Left colon (tissue), 2 donors: ENCODE data around the gene PEPD. TPM values are rescaled to one million over a fixed set of nuclear protein-coding genes. Genes with fewer than 3 reads are reported as not detected.

Experiments used
- ATAC-seq: fragments of 200-7000 bp; cut with Tn5 transposase; one replicate; pipeline ENCODE4 v1.9.1; 2020; ENCODE audit warnings: mild to moderate bottlenecking, moderate library complexity
- DNase-seq, 2 donors: peaks; one replicate each; pipeline ENCODE4 v3.0.0-alpha.2; 2020
- intact Hi-C, 2 donors: fragments of 100-400 bp; cut with DNase I in 1 of 2; cut with micrococcal nuclease in 1 of 2; formaldehyde crosslinking; loops; one replicate each; pipeline versions ENCODE4 v1.11.2 to v1.14.0; 2022; cut with DNase I, micrococcal nuclease
- total RNA-seq, 2 donors: library from RNA; stranded (reverse); fragmentation: NEBNext Ultra II Directional; extraction: Animal tissue kit (Norgen Biotek cat#: 25700); gene quantifications; one replicate each; pipeline ENCODE4 v1.2.1, GENCODE V29; 2021
- donor health status: DM: no; HTN: no; CAD: no.
- donor health status: DM: yes; HTN: yes; CAD: no.

The PEPD gene
- total RNA-seq, 2 donors from 2014 or later, result 35.7 to 86.1 TPM

DNA sequence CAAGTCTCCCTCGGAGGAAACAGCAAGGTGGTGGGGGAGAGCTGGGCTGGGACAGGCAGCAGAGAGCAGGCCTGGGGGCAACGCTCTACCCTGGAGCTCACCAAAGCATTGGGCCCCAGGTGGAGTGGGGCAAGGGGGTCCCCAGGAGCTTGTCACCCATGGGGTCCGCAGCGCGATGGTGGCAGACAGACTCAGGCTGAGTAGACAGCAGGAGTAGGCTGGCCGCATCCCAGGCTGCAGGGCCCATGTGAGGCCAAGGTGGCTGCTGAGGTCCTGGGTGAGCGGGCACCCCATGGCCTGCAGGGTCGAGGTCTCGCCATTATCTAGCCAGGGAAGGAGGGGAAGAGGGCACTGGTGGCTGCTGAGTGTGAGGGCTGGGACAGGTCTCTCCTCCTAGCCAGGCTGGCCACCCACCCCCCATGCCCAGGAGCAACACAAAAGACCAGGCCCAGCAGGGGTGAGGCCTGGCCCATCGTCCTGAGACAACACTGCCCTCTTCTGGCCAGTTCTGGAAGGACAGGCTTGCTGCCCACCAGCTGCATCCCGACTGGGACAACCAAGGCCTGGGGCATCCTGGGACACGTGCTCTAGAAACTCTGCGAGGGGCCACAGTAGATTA is 115.0 kb downstream of the PEPD start:
- intact Hi-C loops, result loop anchor here in 1 of 2 donors (5.0 kb wide), 1 partner anchor 164 kb away; no protein-coding TSS in a partner anchor
- DNase-seq, result peak in 1 of 2 donors; percentile 82
- peak; percentile 60 for ATAC-seq

DNA sequence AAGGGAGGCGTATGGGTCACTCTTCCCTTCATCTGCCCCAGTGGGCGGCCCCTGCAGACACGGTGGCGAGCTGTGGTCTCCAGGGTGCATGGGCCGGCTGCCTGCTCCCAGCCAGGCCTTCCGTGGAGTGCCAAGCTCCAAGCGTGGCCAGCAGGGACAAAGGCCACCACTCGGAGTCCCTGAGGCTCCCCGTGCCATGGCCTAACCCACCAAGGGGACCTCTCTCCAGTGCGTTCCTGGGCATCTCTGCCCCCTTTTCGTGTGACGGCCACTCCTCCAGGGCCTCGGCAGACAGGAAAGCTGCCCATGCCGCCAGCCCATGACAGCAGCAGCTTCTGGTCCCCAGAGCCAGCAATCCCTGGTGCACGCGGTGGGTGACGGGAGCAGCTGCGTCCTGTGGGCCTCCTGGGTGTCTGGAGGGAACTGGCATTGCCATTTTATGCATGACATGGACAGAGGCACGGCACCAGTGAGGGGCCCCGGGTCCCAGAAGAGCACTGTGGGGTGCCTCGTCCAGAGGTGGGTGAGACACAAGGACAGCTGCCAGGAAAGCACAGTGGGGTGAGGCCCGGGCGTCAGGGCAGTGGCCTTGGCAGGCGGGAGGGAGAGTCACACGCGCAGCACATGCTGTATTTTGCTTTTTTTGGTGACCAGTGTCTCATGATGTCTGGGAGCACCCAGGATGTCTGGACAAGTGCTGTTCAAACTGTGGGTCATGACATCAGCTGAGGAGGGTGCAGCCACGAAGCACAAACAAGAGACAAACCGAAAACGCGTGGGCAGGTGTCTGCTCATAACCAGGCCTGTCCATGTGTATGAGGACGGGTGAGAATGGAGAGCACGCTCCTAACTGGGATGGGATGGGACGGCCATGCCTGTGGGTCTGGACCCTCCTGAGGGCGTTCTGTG is 115.8 kb downstream of the PEPD start:
- intact Hi-C loops, result loop anchor here in 1 of 2 donors (5.0 kb wide), 1 partner anchor 164 kb away; no protein-coding TSS in a partner anchor
- ATAC-seq (no peak), DNase-seq (no peak)

DNA sequence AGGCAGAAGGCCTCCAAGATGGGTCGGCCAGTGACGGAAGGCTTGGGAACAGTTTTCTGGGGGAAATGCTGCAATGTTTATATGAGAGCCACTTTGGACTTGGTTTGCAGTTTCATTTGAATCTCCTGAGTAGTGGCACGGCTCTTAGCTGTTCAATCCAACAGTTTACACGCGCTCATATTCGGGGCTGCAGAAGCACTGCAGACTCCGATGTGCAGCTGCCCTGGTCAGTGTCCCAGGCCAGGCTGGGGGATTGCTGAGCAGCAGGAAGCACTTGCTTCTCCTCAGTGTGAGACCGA is 116.4 kb downstream of the PEPD start:
- intact Hi-C loops, result loop anchor here in 1 of 2 donors (5.0 kb wide), 1 partner anchor 163 kb away; no protein-coding TSS in a partner anchor
- ATAC-seq, result no peak

DNA sequence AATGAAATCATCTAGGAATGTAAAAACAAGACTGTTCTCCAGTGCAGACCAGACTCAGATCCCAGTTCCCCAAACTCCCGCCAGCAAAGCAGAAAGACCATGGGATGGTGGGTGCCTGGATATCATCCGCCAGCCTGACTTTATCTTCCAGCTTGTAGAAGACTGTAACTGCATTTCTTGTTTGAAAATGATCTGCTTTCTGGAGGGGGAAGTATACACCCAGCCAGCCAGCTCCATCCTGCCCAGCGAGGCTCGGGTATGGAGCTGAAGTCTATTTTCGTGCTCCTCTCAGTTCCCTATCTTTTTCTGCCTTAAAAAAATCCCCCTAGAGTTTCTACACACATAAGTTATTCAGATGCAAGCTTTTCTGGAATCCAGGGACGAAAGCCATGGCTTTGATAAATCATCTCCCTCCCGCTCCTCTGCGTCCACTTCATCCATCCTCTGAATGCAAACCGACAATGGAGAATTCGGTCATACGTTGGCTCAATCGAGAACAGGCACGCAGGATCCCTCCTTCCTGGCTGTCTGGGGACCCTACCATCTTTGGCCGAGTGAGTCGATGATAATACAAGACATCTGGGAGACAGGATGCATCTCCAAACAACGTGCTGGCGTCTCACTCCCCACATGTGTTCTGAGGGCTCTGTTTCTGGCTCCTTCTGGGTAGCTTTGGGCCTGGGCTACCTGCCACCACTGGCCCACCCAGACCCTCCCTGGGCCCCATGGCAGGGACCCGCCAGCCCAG is 116.9 kb downstream of the PEPD start:
- intact Hi-C loops, result loop anchor here in 1 of 2 donors (5.0 kb wide), 1 partner anchor 162 kb away; no protein-coding TSS in a partner anchor
- no peak for ATAC-seq
- DNase-seq, result peak in 1 of 2 donors; percentile 23

More for the DNA sequence above, 116.4 kb downstream of the PEPD start:
- DNase-seq, result peak in 1 of 2 donors; percentile 22

DNA sequence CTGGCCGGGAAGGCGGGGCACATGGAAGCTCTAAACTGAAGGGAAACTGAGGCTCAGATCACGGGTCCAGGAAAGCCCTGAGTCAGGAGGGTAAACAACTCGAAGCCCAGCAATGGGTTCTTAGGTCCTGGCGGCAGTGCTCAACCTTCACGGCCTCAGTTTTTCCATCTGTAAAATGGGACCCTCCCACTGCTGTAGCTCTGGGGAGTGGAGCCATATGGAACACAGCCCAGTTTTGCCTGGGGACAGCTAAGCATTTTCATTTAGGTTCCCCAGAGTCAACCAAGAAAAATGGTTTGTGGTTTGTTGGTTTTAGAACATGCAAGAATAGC is 117.7 kb downstream of the PEPD start:
- DNase-seq (no peak), ATAC-seq (no peak)
- intact Hi-C loops, result no loop called here

DNA sequence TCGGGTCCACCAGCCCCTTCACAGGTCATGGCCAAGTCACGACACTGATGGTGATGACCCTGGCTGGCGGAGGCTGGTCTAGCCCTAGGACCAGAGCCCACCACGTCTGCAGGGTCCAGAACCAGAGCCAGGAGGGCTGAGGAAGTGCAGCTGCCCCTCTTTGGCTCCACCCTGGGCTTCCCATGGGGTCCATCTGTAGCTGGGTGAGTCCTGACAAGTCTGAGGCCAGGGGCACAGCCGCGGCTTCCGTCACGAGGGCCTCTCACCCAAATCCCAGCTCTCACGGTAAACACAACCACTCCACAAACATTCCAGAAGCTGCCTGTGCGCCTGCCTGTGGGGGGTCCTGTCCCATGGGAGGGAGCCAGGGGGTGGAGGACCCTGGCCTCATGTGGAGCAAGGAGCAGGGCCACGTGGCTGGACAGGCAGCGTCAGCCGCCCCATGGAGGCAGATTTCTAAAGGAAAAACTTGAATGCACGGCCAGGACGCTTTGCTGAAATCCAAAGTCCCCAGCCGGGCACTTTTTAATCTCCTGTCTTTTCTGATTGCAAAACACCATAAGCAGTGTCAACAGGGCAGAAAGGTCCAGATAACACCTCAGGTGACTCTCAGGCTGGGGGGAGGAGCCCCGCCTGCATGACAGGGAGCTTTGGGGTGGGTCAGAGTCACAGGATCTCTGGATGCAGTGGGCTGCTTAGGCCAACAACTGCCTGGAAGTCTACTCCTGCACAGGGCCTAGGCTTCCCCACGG is 118.2 kb downstream of the PEPD start:
- ATAC-seq (peak; percentile 64), DNase-seq (peak in 1 of 2 donors; percentile 69)
- intact Hi-C loops, result no loop called here

DNA sequence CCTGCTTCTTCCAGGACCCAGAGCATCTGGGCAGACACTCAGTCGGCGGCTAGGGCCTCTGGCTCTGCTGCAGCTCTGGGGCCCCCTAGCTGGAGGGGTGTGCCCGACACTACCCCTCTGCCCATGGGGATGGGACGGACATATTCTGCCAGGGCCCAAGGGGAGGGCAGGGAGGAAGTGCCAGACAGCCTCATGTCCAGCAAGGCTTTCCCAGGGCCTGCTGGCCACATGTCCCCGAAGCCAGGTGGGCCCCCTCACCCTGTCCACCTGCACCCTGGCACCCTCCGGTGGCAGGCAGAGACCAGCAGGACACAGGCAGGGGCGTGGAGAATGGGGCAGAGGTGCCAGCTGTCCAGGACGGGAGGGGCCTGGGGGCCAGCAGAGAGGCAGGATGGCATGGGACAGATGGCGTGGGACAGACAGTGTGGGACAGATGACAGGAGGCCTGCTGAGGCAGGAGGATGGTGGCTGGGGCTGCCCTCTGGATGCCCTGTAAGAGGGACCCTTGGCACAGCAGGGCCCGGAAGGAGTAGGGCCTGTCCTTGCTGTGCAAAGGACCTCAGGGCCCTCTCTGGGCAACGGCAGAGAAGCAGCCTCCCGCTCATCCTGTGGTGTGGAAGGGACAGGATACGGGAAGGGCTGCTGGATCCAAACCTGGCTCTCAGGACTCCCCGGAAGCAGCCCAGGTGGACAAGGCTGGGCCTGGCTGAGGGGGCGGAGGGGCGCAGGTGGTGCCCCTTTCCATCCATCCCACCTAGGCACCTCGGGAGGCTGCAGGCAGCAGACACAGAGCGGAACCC is 119.0 kb downstream of the PEPD start:
- DNase-seq, result peak in 1 of 2 donors; percentile 43

DNA sequence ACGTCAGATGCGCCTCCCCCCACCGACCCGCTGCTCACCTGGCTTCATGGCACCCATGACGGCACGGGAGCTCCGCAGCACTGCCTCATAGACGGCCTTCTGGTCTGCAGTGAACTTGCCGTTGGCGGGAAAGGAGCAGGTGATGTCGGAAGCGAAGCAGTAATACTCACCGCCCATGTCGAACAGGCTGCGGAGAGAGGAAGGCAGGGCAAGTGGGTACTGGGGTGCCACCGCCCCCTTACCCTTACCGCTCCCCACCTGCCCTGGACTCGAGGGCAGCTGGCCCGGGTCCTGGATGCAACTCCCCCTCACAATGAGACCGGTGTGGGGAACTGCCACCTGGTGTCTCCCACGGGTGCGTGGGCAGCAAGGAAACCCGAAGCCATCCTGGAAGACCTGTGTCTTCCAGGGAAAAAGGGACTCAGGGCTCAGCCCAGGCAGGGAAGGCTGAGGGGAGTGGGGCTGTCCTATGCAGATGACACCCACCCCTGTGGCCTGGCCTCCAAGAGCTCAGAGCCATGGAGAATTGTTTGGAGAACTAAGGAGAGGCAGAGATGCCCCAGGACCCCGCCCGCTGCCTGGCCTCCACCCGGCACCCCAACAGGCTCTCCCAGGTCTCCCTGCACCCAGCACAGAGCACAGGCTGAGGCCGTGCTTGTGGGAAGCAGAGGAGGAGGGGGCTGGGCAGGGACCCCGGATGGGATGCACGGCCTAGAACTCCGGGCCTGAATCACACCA is 119.7 kb downstream of the PEPD start:
- no peak for ATAC-seq
- intact Hi-C loops, result no loop called here
- peak in 1 of 2 donors; percentile 19 for DNase-seq

More for the DNA sequence above, 119.0 kb downstream of the PEPD start:
- peak; percentile 59 for ATAC-seq
- intact Hi-C loops, result no loop called here

DNA sequence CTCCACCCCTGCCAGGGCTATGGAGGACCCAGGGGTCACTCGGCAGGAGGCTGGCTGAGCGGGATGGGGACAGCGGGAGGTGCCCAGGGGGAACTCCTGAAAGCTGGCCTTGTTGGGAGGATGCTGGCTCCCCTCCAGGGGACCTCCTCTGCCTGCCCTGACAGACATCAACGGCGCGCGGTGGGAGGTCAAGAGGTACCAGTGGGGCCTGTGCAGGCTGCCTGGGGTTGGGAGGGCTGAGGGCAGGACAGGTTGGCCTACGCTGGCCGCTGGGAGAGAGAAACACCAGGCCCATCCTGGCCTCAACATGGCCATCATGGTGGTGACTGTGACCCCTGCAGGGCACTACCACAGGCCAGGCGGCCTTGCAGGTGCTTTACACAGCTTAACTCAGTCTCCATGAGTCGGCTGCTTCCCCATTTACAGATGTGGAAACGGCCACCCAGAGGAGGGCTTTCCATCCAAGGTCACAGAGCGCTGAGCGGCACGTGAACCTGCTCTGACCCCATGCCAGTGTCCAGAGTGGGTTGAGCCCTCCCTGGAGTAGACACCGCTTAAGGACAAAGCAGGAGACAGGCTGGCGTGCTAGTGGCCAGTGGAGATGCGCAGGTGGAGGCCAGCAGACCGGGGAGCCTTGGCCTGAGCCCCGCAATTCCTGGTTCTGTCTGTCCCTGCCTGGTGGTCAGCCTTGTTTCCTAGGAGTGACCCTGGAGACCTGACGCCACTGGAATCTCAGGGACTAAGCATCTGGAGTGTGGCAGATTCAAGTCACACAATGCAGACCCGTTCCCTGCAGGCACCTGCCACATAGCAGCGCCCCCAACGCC is 120.5 kb downstream of the PEPD start:
- ATAC-seq (no peak), DNase-seq (peak in 1 of 2 donors; percentile 22)
- intact Hi-C loops, result no loop called here

DNA sequence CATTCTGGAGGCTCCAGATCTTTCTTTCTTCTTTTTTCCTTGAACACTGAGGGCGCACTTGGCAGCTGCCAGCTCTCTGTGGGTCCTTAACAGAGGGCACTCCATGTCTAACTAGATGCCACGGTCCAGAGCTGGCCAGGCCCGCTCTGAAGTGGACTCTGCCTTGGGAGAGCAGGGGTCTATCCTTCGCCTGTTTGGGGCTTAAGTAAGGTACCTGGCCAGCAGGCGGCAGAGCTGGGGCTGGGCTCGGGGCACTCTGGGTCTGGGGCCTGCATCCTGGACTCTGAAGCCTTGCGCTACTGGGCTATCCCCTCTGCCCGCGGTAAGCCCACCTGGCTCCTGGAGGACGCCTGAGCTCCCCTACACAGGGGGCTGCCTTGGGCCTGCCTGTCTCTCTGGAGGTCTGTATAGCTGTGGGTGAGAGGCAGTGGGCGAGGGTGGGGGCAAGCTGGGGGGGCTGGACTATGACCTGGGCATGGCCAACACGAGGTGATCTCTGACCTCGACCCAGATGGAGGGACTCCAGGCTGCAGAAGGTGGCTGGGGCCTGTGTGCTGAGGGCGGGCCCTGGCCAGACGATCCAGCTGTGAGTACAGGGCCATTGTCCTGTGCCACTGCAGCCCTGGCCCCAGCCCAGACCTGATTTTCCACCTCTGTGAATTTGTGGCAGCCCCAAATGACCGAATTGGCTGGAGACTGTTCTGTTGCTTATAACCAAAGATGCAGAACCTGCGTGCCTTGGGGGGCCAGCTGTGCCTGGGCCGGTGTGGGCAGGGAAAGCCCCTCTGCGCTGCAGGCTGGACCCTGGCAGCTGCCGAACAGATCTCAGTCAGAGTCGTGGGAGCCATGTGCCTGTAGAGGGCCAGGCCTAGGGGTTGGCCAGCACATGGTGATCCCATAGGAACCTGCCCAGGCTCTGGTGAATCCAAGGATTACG is 121.6 kb downstream of the PEPD start:
- intact Hi-C loops, result no loop called here
- peak in 1 of 2 donors; percentile 18 for DNase-seq
- no peak for ATAC-seq

DNA sequence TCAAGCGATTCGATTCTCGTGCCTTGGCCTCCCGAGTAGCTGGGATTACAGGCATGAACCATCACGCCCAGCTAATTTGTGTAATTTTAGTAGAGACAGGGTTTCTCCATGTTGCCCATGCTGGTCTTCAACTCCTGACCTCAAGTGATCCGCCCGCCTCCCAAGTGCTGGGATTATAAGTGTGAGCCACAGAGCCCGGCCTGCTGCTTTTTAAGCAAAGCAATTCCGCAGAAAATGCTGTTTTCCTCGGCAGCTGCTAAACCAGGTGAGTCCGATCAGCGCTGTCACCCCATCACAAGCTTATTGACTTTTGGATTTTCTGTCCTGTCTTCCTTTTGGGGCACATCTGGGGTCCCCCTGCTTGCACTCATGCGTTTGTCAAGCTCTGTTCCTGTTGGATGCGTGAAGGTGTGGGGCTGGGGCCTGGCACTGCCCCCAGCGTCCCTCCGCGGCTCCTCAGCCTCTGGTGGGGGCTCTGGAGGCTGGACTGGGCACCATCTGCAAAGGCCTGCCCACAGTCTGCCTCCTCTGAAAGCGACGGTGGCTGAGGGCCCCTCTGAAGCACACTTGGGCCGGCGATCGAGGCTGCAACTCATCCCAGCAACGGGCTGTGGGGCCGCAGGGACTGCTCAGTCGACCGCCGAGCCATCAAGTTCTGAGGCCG is 122.4 kb downstream of the PEPD start:
- DNase-seq, result peak in 1 of 2 donors; percentile 14
- ATAC-seq, result no peak
- intact Hi-C loops, result no loop called here

DNA sequence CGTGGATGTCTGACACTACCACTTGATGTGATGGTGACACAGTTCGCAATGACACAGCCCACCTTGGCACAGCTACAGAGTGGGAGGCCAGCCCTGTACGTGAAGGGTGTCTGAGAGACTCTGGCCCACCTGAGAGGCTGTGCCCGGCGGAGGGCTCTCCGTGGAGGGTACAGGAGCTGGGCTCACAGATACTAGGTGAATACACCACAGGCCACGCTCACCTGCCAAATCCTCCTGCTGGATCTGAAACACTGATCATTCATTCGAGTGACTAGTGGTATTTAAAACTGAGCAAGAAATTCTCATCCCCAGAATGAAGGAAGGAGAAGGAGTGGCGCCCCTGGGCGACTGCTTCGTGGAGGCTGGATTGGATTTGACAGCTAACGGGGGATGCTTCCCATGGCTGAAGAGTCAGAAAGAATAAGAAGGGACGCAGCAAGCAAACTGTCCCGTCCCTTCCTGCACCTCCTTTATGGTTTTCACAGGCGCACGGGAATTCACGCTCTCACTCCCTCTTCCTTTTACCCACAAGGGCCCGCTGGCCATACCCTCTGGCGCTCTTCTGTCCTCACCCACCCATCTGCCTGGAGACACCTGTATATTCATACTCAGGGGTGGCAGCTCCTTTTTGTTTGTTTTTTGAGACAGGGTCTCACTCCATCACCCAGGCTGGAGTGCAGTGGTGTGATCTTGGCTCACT is 123.1 kb downstream of the PEPD start:
- DNase-seq (no peak), ATAC-seq (no peak)
- intact Hi-C loops, result no loop called here

DNA sequence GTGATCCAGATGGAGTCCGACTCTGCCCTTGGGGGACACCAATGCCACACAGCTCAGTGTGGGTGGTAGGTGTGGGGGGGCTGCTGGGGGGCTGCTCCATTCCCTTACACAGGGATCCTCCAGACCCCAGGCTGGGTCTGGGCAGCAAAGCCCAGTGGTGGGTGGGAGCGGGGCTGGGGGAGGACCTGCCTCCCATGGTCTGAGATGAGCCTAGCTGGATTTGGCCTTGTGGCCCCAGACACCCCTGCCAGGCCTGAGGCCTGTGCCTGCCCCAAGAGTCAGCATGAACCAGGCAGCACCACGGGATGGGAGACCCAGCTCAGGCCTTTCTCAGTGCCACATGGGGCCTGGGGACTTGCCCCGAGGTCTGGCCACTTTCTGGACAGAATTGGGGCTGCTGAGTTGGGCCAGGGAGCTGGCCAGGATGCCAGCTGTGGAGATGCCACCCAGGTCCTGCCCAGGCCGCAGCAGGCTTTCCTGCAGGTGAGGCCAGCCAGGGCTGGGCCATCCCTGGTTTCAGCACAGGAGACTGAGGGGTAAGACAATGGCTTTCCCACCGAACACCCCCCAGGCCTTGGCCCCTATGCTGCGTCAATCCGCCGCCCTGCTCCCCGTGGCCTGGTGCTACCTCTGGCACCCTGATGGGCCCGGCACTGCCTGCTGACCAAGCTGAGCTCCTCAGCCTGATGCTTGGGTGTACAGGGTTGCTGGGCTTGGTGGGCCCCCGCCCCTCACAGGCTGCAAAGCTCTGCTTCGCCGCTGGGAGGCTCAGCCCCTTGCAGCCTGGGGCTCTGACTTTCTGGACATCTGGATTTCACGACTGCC is 123.8 kb downstream of the PEPD start:
- intact Hi-C loops, result no loop called here
- DNase-seq (peak in 1 of 2 donors; percentile 23), ATAC-seq (no peak)
